Measurements from ENCODE around the gene MEGF11.

Gene MEGF11

DNA sequence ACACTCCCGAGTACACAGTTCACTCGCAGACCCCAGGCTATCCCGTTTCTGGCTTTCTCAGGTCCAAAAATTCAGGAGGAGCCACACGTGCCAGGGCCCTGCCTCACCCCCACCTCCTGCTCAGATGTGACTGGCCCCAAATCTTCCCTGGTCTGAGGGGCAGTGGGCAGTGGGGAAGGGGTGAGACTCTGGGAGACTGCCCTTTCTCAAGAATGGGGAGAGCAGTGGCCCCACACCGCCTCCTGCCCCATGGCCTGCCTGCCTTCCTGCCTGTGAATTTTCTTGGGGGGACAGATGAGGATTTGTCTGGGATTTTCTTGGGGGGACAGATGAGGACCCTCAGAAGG, 174.6 kb downstream of the MEGF11 start:
- DNase-seq = no peak

- no peak for DNase-seq
Observed at GRCh38 chr15:66078196-66078928, 175.2 kb downstream of the MEGF11 start.

- no peak for DNase-seq
Observed at GRCh38 chr15:66077320-66077663, 176.3 kb downstream of the MEGF11 start.

DNA sequence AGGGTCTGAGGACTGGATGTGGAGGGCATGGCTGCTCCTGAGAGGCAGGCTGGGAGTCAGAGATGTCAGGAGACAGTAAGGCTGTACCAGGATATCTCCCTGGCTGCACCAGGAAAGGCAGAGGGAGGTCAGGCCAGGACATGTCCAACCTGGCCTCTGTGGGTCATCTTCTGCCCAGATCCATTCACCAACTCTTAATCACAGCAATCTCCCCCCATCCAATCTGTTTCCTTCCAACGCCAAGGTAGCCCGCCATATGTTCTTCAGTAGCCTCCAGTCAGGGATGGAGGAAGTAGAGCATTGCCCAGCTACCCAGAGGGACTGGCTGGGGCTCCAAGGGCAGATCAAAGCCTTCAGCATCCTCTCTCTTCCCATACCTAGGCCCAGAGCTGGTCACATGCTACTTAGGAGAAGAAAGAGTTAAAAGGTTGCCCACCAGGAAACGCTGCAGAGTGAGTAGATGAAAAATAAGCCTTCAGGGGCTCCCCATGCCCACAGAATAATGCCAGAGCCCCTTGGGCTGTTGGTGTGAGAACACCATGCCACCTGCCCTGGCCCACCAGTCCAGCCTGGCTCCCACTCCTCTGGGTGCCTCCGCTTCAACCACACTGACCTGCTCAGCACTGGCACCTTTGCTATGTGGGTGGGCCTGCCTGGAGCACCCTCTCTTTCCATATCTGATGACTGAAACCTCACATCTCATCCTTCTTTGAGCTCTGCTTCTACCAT, 176.8 kb downstream of the MEGF11 start:
- DNase-seq = no peak

GRCh38 chr15:66075947-66076346, 177.6 kb downstream of the MEGF11 start:
- no peak for DNase-seq

- DNase-seq = peak; percentile 42
Observed at GRCh38 chr15:66072616-66073361, 180.8 kb downstream of the MEGF11 start.

DNA sequence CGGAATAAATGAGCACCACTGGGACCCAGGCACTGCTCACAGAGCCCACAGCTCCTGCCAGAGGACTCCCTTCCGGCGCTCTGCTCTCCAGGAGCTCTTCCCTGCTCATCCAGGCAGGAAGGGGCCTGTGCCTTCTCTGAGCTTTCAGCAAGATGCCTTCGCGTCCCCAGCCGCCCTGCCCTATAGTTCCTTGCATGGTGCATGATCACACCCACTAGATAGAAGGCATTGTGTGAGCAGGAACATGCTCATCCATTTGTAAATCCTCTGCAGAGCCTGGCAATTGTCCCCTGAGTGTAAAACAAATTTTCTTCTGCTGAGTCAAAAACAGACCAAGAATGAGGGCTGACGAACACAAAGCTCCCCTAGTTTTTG, 181.6 kb downstream of the MEGF11 start:
- no peak for DNase-seq

DNA sequence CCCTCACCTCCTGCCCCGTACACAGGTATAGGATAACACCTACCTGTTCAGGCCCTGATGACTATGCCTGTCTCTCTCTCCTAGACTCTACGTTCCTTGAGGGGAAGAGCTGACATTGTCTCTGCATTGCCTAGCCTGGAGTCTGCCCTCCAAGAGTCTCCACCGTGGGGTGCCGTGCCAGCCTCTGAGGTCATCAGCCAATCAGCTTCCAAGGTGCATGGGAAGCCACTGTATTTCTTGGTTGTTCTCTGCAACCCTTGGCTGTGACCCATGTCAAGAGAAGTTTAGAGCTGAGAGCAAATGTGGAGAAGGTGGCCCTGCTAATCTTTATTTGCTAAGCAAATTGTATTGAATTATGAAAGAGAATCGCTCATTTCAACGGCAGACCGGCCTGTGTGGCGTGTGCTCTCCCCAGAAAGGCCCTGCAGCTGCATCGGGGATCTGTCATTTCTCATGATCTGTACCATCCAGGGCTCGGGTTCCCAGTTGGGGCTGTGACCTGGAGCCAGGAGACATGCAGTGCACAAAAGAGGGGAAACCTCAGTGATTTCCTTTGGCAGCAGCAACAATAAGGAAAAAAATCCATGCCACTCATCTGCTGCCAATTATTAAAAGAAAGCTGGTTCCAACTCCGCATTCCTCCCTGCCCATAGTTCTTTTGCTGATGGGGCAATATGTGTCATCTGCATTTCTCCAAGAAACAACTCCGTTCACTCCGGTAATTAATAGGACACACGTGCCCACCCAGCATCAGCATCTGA, 182.2 kb downstream of the MEGF11 start:
- DNase-seq = no peak

- no peak for DNase-seq
Observed at GRCh38 chr15:66070220-66070934, 183.2 kb downstream of the MEGF11 start.

DNA sequence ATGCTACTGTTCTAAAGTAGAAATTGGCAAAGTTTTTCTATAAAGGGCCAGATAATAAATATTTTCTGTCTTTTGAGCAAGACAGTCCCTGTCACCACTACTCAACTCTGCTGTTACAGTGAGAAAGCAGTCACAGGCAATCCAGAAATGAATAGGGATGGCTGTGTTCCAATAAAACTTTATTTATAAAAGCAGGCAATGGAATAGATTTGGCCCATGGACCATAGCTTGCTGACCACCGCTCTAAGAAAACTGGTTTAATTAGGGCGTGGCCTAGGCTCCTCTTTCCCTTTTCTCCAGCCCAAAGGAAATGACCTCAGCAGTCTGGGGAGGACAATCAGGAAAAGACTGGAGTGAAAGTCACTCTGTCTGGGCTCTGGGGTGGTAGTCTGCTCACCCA, 183.8 kb downstream of the MEGF11 start:
- DNase-seq = no peak

DNA sequence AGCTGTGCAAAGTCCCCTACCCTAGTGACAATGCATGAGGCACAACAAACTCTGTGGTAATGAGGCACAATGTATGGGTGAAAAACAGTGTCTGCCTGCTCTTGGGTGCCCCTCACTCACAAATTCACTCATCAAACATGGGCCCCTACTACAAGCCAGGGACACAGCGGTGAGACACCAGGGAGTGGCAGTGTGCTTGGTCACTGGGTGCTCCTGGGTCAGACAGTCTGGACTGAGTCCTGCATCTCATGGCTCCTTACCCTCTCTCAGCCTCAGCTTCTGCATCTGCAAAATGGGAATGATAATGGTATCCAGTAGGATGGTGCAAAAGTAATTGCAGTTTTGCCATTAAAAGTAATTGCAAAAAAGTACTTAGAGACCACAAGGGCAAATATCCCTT, 184.7 kb downstream of the MEGF11 start:
- no peak for DNase-seq

DNA sequence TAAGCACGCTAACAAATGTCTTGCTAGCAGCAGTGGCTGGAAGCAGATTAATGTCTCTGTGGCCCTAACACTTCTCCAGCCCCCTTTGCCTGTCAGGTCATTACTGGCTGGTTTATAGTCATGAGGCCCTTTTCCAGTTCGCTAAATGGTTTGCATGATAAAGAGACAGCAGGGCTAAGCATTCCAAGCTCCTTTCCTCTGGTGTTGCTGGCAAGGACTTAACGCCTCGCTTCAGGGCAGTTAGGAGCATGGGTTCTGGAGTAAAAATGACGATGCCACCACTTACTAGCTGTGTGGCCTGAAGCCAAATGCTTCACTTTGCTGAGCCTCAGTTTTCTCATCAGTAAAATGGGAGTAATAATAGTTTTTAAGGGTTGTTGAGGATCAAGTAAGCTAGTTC, 185.9 kb downstream of the MEGF11 start:
- no peak for DNase-seq

GRCh38 chr15:66066481-66066880, 187.1 kb downstream of the MEGF11 start:
- DNase-seq = no peak

DNA sequence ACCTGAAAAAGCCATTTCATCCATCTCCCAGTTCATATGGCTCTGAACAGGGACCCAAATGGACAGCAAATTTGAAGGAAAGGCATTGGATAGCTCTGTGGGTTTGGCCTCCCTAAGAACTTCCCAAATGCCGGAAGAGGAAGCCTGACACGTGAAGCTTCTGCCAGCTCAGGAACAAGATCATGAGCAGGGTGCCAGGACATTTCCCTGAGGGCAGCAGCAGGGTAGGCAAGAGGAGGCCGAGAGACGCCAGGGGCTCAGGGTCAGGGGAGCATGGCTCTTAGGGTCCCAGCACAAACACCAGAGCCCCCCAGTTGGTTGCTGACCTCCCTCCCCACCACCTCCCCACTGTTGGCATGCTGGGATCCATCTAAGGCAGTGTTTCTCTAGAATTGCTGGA, 187.5 kb downstream of the MEGF11 start:
- DNase-seq = no peak

DNA sequence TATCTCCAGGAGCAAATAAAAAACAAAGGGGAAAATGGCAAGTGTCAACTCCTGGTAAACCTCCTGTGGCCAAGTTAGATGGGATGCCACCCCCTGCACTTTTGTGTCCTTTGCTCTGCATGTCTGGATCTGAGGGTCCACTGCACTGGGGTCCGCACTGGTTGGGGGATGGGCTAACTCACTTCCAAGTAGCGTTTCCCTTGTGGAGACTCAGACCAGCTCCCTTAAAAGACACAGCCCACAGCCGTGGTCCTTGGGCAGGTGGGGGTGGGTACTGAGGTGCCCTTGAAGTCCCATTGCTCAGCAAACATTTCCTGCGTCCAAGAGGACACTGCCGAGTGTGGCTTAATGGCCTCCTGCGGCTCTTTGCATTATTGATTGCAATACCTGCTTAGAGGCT, 188.2 kb downstream of the MEGF11 start:
- DNase-seq = no peak

- DNase-seq = no peak
Observed at GRCh38 chr15:66063147-66063546, 190.4 kb downstream of the MEGF11 start.

- no peak for DNase-seq
Observed at GRCh38 chr15:66057089-66057488, 196.5 kb downstream of the MEGF11 start.

DNA sequence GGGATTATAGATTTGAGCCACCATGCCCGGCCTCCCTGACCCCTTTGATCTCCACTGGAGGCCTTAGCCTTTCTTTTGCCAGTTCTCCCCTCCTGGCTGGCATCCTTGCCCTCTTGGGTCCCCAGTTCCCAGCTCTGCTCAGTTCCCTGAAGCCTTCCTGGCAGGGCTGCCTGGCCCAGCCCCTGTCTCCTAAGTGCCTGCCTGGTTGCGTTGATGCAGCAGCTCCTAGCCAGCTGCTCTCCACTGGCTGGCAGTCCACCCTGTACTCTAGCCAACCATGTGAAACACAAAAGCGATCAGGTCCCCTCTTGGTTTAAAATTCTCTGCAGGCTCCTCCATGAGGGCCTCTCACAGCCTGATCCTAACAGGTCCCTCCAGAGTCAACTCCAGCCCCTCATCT, 199.6 kb downstream of the MEGF11 start:
- DNase-seq = no peak

GRCh38 chr15:66051833-66052232, 201.7 kb downstream of the MEGF11 start:
- no peak for DNase-seq

DNA sequence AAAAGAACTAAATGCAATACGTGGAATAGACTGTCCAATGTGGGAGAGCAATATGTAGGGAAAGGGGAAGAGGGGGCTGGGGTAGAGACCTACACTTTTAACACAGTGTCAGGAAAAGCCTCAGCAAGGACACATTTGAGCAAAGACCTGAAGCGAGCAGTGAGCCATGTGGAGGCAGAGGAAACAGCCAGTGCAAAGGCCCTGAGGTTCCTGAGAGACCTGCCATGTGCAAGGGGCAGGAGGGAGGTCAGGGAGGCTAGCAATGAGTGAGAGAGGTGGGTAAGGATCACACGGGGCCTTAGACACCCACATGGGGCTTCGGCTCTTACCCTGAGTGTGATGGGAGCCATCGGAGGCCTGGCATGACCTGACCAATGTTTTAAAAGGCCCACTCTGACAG, 203.3 kb downstream of the MEGF11 start:
- no peak for DNase-seq

DNA sequence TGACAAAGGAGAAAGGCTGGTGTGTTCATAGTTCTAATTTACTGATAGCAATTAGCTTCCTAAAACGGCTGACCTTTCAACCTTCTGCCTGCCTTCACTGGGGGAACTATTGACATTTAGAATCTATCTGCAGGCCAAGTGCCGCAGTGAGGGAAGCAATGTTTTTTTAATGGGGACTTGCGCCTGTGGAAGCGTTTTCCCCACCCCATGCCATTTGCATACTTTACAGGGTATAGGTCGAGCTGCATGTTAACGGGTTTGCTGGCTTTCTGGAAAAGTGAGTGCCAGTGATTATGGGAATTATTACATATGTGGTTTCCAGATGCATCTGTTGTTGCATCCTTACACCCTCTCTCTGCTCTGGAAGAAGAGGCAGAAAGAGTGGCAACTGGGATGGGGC, 204.2 kb downstream of the MEGF11 start:
- no peak for DNase-seq

GRCh38 chr15:66047321-66048024, 206.1 kb downstream of the MEGF11 start:
- no peak for DNase-seq
